WTC11 (cell line): Measurements from ENCODE around the gene PCDHAC2. TPM values are rescaled to one million over a fixed set of nuclear protein-coding genes. Genes with fewer than 3 reads are reported as not detected.

Experiments used
- ATF1 ChIP-seq: sonication (generic); formaldehyde crosslinking; IDR thresholded peaks from 2 replicates; pipeline ENCODE4 v1.8.1; 2023; ENCODE audit warnings: mild to moderate bottlenecking, moderate library complexity, missing genetic modification reagents
- CDX4 ChIP-seq: fragments of 250-450 bp; sonication (Bioruptor Pico); IDR thresholded peaks from 2 replicates; pipeline ENCODE4 v1.9.0; 2021; ENCODE audit warnings: moderate library complexity, mild to moderate bottlenecking, inconsistent platforms, borderline replicate concordance
- CREM ChIP-seq: sonication (generic); formaldehyde crosslinking; IDR thresholded peaks from 2 replicates; pipeline ENCODE4 v1.8.1; 2022; ENCODE audit warnings: mild to moderate bottlenecking, missing genetic modification reagents, moderate library complexity
- ETV6 ChIP-seq: sonication (generic); formaldehyde crosslinking; IDR thresholded peaks from 2 replicates; pipeline ENCODE4 v1.8.1; 2022; ENCODE audit warnings: mild to moderate bottlenecking, missing genetic modification reagents
- GABPB1 ChIP-seq: sonication (generic); formaldehyde crosslinking; IDR thresholded peaks from 2 replicates; pipeline ENCODE4 v1.8.1; 2023; ENCODE audit warnings: mild to moderate bottlenecking, missing genetic modification reagents
- GTF2I ChIP-seq: fragments of 250-450 bp; sonication (Bioruptor Pico); conservative IDR thresholded peaks from 2 replicates; pipeline ENCODE4 v1.4.0; 2021; ENCODE audit warnings: mild to moderate bottlenecking
- NFE2L1 ChIP-seq: sonication (generic); formaldehyde crosslinking; IDR thresholded peaks from 2 replicates; pipeline ENCODE4 v1.8.1; 2023; ENCODE audit warnings: missing genetic modification reagents
- PRDM15 ChIP-seq: sonication (generic); formaldehyde crosslinking; IDR thresholded peaks from 2 replicates; pipeline ENCODE4 v1.8.0; 2022; ENCODE audit warnings: missing genetic modification reagents
- PREB ChIP-seq: sonication (generic); formaldehyde crosslinking; IDR thresholded peaks from 2 replicates; pipeline ENCODE4 v1.8.1; 2022; ENCODE audit warnings: mild to moderate bottlenecking, missing genetic modification reagents, moderate library complexity, borderline replicate concordance
- SOX15 ChIP-seq: fragments of 250-450 bp; sonication (Bioruptor Pico); IDR thresholded peaks from 2 replicates; pipeline ENCODE4 v1.9.0; 2021; ENCODE audit warnings: mild to moderate bottlenecking
- SP1 ChIP-seq: sonication (generic); formaldehyde crosslinking; conservative IDR thresholded peaks from 2 replicates; pipeline ENCODE4 v1.8.1; 2022; ENCODE audit warnings: missing genetic modification reagents
- TCF7 ChIP-seq: sonication (generic); formaldehyde crosslinking; IDR thresholded peaks from 2 replicates; pipeline ENCODE4 v1.8.0; 2022; ENCODE audit warnings: mild to moderate bottlenecking, low read depth, missing genetic modification reagents, moderate library complexity
- TEAD1 ChIP-seq: sonication (generic); formaldehyde crosslinking; IDR thresholded peaks from 2 replicates; pipeline ENCODE4 v1.8.0; 2022; ENCODE audit warnings: mild to moderate bottlenecking, missing genetic modification reagents
- TEAD4 ChIP-seq: sonication (generic); formaldehyde crosslinking; IDR thresholded peaks from 2 replicates; pipeline ENCODE4 v1.8.0; 2022; ENCODE audit warnings: mild to moderate bottlenecking, missing genetic modification reagents
- TP53 ChIP-seq: sonication (generic); formaldehyde crosslinking; IDR thresholded peaks from 2 replicates; pipeline ENCODE4 v1.8.1; 2023; ENCODE audit warnings: mild to moderate bottlenecking, missing genetic modification reagents
- ZNF138 ChIP-seq: sonication (generic); formaldehyde crosslinking; conservative IDR thresholded peaks from 2 replicates; pipeline ENCODE4 v1.8.1; 2022; ENCODE audit warnings: mild to moderate bottlenecking, moderate library complexity, missing genetic modification reagents
- ZNF219 ChIP-seq: sonication (generic); formaldehyde crosslinking; IDR thresholded peaks from 2 replicates; pipeline ENCODE4 v1.8.0; 2023; ENCODE audit warnings: missing genetic modification reagents, mild to moderate bottlenecking, borderline replicate concordance
- ZNF416 ChIP-seq: fragments of 250-450 bp; sonication (Bioruptor Pico); IDR thresholded peaks from 2 replicates; pipeline ENCODE4 v1.9.0; 2021; ENCODE audit warnings: mild to moderate bottlenecking, inconsistent platforms
- total RNA-seq: library from RNA; stranded (reverse); gene quantifications from 3 replicates; pipeline ENCODE4 v1.2.3, GENCODE V29; 2021
- TF ChIP-seq, protein P1 (sequence below): sonication (generic); formaldehyde crosslinking; IDR thresholded peaks from 2 replicates; pipeline ENCODE4 v1.8.0; 2022; ENCODE audit warnings: mild to moderate bottlenecking, missing genetic modification reagents
- TF ChIP-seq, protein P2 (sequence below): fragments of 250-450 bp; sonication (Bioruptor Pico); conservative IDR thresholded peaks from 2 replicates; pipeline ENCODE4 v1.9.0; 2021; ENCODE audit warnings: mild to moderate bottlenecking
- TF ChIP-seq, protein P3 (sequence below): sonication (generic); formaldehyde crosslinking; IDR thresholded peaks from 2 replicates; pipeline ENCODE4 v1.8.0; 2022; ENCODE audit warnings: mild to moderate bottlenecking, missing genetic modification reagents
- TF ChIP-seq, protein P4 (sequence below): sonication (generic); formaldehyde crosslinking; IDR thresholded peaks from 2 replicates; pipeline ENCODE4 v1.8.1; 2023; ENCODE audit warnings: mild to moderate bottlenecking, missing genetic modification reagents, moderate library complexity
- TF ChIP-seq, protein P5 (sequence below): sonication (generic); formaldehyde crosslinking; IDR thresholded peaks from 2 replicates; pipeline ENCODE4 v1.8.0; 2023; ENCODE audit warnings: missing genetic modification reagents

The PCDHAC2 gene
- total RNA-seq, 1 experiment from 2014 or later = 11.3 TPM

GRCh38 chr5:140966293-140967225 lies at the start of gene PCDHAC2 (continued):
- TF ChIP-seq PRDM15 (CRISPR knock-in tag) (no peak), GABPB1 (CRISPR knock-in tag) (no peak), CDX4 (no peak), SOX15 (CRISPR knock-in tag) (no peak), ZNF416 (no peak), CREM (CRISPR knock-in tag) (no peak), NFE2L1 (CRISPR knock-in tag) (no peak), ATF1 (CRISPR knock-in tag) (no peak), ZNF219 (CRISPR knock-in tag) (no peak), TCF7 (CRISPR knock-in tag) (no peak), TEAD4 (no peak; the same call in 1 of the 2 replicates), ETV6 (peak; percentile 42), PREB (no peak), TP53 (CRISPR knock-in tag) (peak; percentile 17; the same call in 1 of the 2 replicates), ZNF138 (CRISPR knock-in tag) (no peak), GTF2I (no peak), SP1 (peak; percentile 71), TEAD1 (no peak)
- TF ChIP-seq, protein P1, sequence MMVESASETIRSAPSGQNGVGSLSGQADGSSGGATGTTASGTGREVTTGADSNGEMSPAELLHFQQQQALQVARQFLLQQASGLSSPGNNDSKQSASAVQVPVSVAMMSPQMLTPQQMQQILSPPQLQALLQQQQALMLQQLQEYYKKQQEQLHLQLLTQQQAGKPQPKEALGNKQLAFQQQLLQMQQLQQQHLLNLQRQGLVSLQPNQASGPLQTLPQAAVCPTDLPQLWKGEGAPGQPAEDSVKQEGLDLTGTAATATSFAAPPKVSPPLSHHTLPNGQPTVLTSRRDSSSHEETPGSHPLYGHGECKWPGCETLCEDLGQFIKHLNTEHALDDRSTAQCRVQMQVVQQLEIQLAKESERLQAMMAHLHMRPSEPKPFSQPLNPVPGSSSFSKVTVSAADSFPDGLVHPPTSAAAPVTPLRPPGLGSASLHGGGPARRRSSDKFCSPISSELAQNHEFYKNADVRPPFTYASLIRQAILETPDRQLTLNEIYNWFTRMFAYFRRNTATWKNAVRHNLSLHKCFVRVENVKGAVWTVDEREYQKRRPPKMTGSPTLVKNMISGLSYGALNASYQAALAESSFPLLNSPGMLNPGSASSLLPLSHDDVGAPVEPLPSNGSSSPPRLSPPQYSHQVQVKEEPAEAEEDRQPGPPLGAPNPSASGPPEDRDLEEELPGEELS = peak; percentile 38; the same call in 1 of the 2 replicates
- TF ChIP-seq, protein P2, sequence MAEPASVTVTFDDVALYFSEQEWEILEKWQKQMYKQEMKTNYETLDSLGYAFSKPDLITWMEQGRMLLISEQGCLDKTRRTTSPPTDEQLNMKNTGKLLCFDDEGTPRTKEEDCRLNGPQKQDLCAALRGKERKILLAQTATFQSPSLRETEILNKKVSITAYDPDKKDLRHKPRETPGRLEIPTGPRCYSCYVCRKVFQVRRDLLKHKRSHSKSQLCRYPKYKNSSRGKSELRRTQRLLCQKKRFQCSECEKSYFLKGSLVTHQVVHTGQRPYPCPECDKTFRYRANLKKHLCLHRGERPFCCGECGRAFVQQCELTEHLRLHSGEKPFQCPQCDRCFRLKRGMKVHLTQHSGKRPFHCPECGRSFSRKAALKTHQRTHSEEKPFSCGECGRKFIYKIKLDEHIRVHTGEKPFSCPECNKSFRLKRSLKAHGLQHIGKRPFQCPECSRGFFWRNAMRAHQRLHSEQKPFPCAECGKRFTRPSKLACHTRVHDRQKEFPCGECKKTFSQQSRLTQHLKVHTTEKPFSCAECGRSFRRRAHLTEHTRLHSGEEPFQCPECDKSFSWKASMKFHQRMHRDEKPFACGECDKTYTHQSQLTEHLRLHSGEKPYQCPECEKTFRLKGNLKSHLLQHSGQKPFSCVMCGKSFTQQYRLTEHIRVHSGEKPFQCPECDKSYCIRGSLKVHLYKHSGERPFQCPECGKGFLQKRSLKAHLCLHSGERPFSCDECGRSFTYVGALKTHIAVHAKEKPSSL (CRISPR knock-in tag) = no peak
- TF ChIP-seq, protein P3, sequence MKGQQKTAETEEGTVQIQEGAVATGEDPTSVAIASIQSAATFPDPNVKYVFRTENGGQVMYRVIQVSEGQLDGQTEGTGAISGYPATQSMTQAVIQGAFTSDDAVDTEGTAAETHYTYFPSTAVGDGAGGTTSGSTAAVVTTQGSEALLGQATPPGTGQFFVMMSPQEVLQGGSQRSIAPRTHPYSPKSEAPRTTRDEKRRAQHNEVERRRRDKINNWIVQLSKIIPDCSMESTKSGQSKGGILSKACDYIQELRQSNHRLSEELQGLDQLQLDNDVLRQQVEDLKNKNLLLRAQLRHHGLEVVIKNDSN (CRISPR knock-in tag) = no peak
- TF ChIP-seq, protein P4, sequence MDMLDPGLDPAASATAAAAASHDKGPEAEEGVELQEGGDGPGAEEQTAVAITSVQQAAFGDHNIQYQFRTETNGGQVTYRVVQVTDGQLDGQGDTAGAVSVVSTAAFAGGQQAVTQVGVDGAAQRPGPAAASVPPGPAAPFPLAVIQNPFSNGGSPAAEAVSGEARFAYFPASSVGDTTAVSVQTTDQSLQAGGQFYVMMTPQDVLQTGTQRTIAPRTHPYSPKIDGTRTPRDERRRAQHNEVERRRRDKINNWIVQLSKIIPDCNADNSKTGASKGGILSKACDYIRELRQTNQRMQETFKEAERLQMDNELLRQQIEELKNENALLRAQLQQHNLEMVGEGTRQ (CRISPR knock-in tag) = no peak
- TF ChIP-seq, protein P5, sequence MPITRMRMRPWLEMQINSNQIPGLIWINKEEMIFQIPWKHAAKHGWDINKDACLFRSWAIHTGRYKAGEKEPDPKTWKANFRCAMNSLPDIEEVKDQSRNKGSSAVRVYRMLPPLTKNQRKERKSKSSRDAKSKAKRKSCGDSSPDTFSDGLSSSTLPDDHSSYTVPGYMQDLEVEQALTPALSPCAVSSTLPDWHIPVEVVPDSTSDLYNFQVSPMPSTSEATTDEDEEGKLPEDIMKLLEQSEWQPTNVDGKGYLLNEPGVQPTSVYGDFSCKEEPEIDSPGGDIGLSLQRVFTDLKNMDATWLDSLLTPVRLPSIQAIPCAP (CRISPR knock-in tag) = 0 out of 2 replicates have a peak, but pooled peaks have one; percentile 16
